ENCODE data around the gene HSD11B1. TPM values are rescaled to one million over a fixed set of nuclear protein-coding genes. Genes with fewer than 3 reads are reported as not detected.

Gene HSD11B1
- polyA plus RNA-seq, 1 experiment = 4.7 TPM

GRCh38 chr1:209689477-209689876, 15.2 kb upstream of the HSD11B1 start:
- DNase-seq (ENCODE audit: low read depth, low spot score) = no peak
- Histone ChIP-seq H3K27me3 (ENCODE audit: control insufficient read depth, insufficient read depth, low read length) (no peaks in the 10 kb centered on the region), H3K27ac (ENCODE audit: low read depth, low read length) (no peak overlapping the region), H3K4me3 (ENCODE audit: low read depth, low read length) (no peak overlapping the region), H3K9me3 (ENCODE audit: control insufficient read depth, insufficient read depth, low read length) (no peaks in the 10 kb centered on the region)
- POLR2A ChIA-PET = no interaction called here
- no peak for TF ChIP-seq CTCF (IDR thresholded peaks at IDR 0.05; ENCODE audit: low read depth, low read length)
- CTCF ChIA-PET = interaction anchor here (1.4 to 8.6 kb wide), 6 partner anchors 15 to 123 kb away, joined by 4 to 159 read pairs (median 7); partner anchors contain the start of gene CAMK1G

- DNase-seq (ENCODE audit: low read depth, low spot score) = no peak
- H3K4me3 ChIP-seq (ENCODE audit: low read depth, low read length) = no peak overlapping the region
- CTCF ChIA-PET = interaction anchor here (1.3 to 8.6 kb wide), 9 partner anchors 9 to 124 kb away, joined by 3 to 159 read pairs (median 19); partner anchors contain the start of gene CAMK1G
- no peaks in the 10 kb centered on the region for H3K27me3 ChIP-seq (ENCODE audit: control insufficient read depth, insufficient read depth, low read length)
- no peak overlapping the region for H3K27ac ChIP-seq (ENCODE audit: low read depth, low read length)
- no peaks in the 10 kb centered on the region for H3K9me3 ChIP-seq (ENCODE audit: control insufficient read depth, insufficient read depth, low read length)
- TF ChIP-seq CTCF (IDR thresholded peaks at IDR 0.05; ENCODE audit: low read depth, low read length) = no peak
- POLR2A ChIA-PET = no interaction called here
Measured at GRCh38 chr1:209691237-209691636, 13.4 kb upstream of the HSD11B1 start.

DNA sequence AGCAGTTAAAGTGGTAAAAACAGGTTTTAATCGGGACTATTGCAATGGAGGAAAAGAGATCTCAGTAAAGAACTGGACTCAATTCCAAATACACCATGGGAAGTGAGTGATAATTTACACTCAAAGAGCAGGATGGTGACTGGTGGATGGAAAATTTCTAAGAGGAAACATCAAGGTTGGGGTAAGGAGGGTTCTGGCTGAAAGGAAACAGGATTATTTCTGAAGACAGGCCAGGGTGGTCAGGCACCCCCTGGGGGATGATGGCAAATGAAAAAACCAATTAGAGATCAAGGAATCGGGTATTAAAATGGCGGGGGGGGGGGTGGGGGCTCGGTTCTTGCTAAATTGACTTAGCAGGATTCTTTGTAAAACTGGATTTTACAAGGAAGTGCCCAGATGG, 12.3 kb upstream of the HSD11B1 start:
- no peaks in the 10 kb centered on the region for H3K27me3 ChIP-seq (ENCODE audit: control insufficient read depth, insufficient read depth, low read length)
- ChIA-PET CTCF (interaction anchor here (0.5 to 8.6 kb wide), 17 partner anchors 10 to 1602 kb away, joined by 3 to 159 read pairs (median 5); partner anchors contain the start of genes CAMK1G and LAMB3), POLR2A (interaction anchor here (1.0 kb wide), 1 partner anchor 123 kb away, joined by 3 read pairs; no protein-coding TSS in a partner anchor)
- H3K4me3 ChIP-seq (ENCODE audit: low read depth, low read length) = no peak overlapping the region
- DNase-seq (ENCODE audit: low read depth, low spot score) = no peak
- H3K27ac ChIP-seq (ENCODE audit: low read depth, low read length) = no peak overlapping the region
- no peaks in the 10 kb centered on the region for H3K9me3 ChIP-seq (ENCODE audit: control insufficient read depth, insufficient read depth, low read length)
- TF ChIP-seq CTCF (IDR thresholded peaks at IDR 0.05; ENCODE audit: low read depth, low read length) = no peak

DNA sequence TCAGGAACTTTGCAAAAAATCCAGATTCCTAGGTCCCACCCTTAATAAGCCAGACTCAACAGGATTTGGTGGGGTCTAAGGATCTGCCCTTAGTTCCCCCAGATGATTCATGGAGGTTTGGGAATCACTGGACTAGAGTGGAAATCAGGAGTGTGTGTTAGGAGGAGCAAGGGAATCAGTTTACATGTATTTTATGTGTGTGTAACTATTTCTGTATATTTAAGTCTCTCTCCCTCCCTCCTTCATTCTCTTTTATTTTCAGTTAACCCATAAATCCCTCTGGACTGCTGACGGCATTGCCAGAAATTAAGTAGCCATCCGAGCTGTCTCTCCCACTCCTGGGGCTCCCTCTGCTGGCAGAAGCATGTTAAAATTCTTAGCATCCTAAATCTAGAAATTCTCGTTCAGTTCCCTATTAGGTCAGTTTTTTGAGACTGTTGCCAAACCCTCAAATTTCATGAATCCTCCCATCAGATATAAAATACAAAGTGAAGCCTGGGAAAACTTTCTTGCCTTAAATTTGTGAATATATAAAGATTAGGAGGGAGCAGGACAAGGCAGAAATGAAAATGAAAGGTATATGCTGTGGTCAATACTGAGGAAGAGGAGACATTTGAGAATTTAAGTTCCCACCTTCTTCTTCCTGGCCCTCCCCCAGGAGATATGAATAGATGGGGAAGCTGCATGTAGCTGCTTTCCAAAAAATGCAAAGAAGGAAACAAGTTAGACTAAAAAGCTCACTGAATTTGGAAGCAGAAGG, 11.7 kb upstream of the HSD11B1 start:
- TF ChIP-seq CTCF (IDR thresholded peaks at IDR 0.05; ENCODE audit: low read depth, low read length) = peak; percentile 90
- Histone ChIP-seq H3K4me3 (ENCODE audit: low read depth, low read length) (no peak overlapping the region), H3K27me3 (ENCODE audit: control insufficient read depth, insufficient read depth, low read length) (no peaks in the 10 kb centered on the region), H3K9me3 (ENCODE audit: control insufficient read depth, insufficient read depth, low read length) (no peaks in the 10 kb centered on the region), H3K27ac (ENCODE audit: low read depth, low read length) (no peak overlapping the region)
- POLR2A ChIA-PET = interaction anchor here (1.0 kb wide), 1 partner anchor 123 kb away, joined by 3 read pairs; no protein-coding TSS in a partner anchor
- CTCF ChIA-PET = interaction anchor here (0.5 to 8.6 kb wide), 19 partner anchors 10 to 1602 kb away, joined by 3 to 159 read pairs (median 5); partner anchors contain the start of genes CAMK1G, HSD11B1 and LAMB3
- peak; percentile 70 for DNase-seq (ENCODE audit: low read depth, low spot score)

DNA sequence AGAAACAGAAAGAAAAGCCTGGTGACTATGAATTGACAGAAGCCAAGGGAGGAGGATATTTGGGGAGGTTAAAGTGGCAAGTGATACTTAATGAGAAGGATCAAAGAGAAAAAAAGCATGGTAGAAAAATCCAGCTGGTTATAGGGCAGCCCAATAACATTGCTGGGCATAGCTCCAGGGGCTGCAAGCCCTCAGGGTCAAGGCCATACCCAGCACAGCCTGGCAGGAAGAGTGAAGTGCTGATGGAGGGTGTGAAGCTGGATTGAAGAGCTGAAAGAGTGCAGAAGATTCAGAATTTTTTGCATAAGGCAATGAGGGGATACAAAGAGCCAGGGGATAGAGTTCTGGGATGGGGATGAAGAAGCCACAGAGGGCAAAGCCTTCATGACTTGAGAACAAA, 8.0 kb upstream of the HSD11B1 start:
- Histone ChIP-seq H3K9me3 (ENCODE audit: control insufficient read depth, insufficient read depth, low read length) (no peaks in the 10 kb centered on the region), H3K27me3 (ENCODE audit: control insufficient read depth, insufficient read depth, low read length) (peaks cover under 1% of the 10 kb centered on the region), H3K27ac (ENCODE audit: low read depth, low read length) (no peak overlapping the region), H3K4me3 (ENCODE audit: low read depth, low read length) (no peak overlapping the region)
- CTCF ChIA-PET = interaction anchor here (1.1 to 3.4 kb wide), 2 partner anchors 120 to 124 kb away, joined by 3 to 15 read pairs; no protein-coding TSS in a partner anchor
- POLR2A ChIA-PET = no interaction called here
- no peak for DNase-seq (ENCODE audit: low read depth, low spot score)
- no peak for TF ChIP-seq CTCF (IDR thresholded peaks at IDR 0.05; ENCODE audit: low read depth, low read length)

Data from AG04450 (cell line).